CD4-positive, alpha-beta memory T cell (primary cell): ENCODE results near the gene KIAA0232. TPM values are rescaled to one million over a fixed set of nuclear protein-coding genes. Genes with fewer than 3 reads are reported as not detected.
A peak's percentile ranks its signal among the peaks of the same experiment; 100 is the strongest.

Source experiments
- CTCF ChIA-PET: fragments of 350-600 bp; sonication (Branson Sonifier 250); formaldehyde crosslinking; loops from one replicate; lab custom pipeline; 2021; ENCODE audit warnings: inconsistent platforms; ENCODE audit not compliant: partially characterized antibody; lab: Charles Lee
- POLR2A ChIA-PET: fragments of 350-600 bp; sonication (Branson Sonifier 250); formaldehyde crosslinking; loops from one replicate; lab custom pipeline; 2021; ENCODE audit not compliant: partially characterized antibody; lab: Charles Lee
- DNase-seq, 5 donors: peaks; one replicate each; pipeline versions ENCODE4 v3.0.0 to v3.0.0-alpha.2; 2020 to 2022; ENCODE audit warnings: mixed read lengths in 1 of 5
- H3K27ac ChIP-seq: one replicate; pipeline ENCODE4 v1.7.0; 2013; ENCODE audit warnings: low read depth, low read length
- H3K27me3 ChIP-seq: 2 replicates; pipeline ENCODE4 v1.7.0; 2013; ENCODE audit warnings: mild to moderate bottlenecking, low read length, moderate library complexity; ENCODE audit not compliant: insufficient read depth
- H3K36me3 ChIP-seq: 2 replicates; pipeline ENCODE4 v1.7.0; 2013; ENCODE audit warnings: mild to moderate bottlenecking, low read length, moderate library complexity; ENCODE audit not compliant: insufficient read depth
- H3K4me1 ChIP-seq: 2 replicates; pipeline ENCODE4 v1.7.0; 2013; ENCODE audit warnings: mild to moderate bottlenecking, low read length, moderate library complexity; ENCODE audit not compliant: insufficient read depth
- H3K4me3 ChIP-seq, 2 donors: one replicate each; pipeline ENCODE4 v1.7.0; 2013; ENCODE audit warnings: low read length in 2 of 2, mild to moderate bottlenecking in 1 of 2
- H3K9me3 ChIP-seq, 2 donors: one replicate each; pipeline ENCODE4 v1.7.0; 2013; ENCODE audit warnings: low read length in 2 of 2, control low read depth in 1 of 2; ENCODE audit not compliant: control insufficient read depth in 1 of 2
- H3K27ac Mint-ChIP-seq, 7 donors: one replicate each; pipeline ENCODE4 v1.8.0; 2020 to 2021; ENCODE audit warnings: mixed read lengths in 7 of 7, mild to moderate bottlenecking in 6 of 7, inconsistent platforms in 3 of 7, moderate library complexity in 3 of 7
- H3K27me3 Mint-ChIP-seq, 2 donors: one replicate each; pipeline ENCODE4 v1.8.0; 2020 to 2021; ENCODE audit warnings: mixed read lengths in 2 of 2
- H3K36me3 Mint-ChIP-seq, 2 donors: one replicate each; pipeline ENCODE4 v1.8.0; 2020 to 2021; ENCODE audit warnings: mixed read lengths in 2 of 2, inconsistent platforms in 1 of 2, mild to moderate bottlenecking in 1 of 2
- H3K4me1 Mint-ChIP-seq, 4 donors: one replicate each; pipeline ENCODE4 v1.8.0; 2020 to 2021; ENCODE audit warnings: mixed read lengths in 4 of 4, mild to moderate bottlenecking in 1 of 4
- H3K4me3 Mint-ChIP-seq, 8 donors: one replicate each; pipeline ENCODE4 v1.8.0; 2020 to 2021; ENCODE audit warnings: mixed read lengths in 8 of 8, mild to moderate bottlenecking in 7 of 8, moderate library complexity in 6 of 8, inconsistent platforms in 3 of 8
- H3K9me3 Mint-ChIP-seq, 8 donors: one replicate each; pipeline ENCODE4 v1.8.0; 2020 to 2021; ENCODE audit warnings: mixed read lengths in 8 of 8, mild to moderate bottlenecking in 5 of 8, inconsistent platforms in 3 of 8, moderate library complexity in 1 of 8
- intact Hi-C: fragments of 100-400 bp; cut with micrococcal nuclease; formaldehyde crosslinking; loops from one replicate; pipeline ENCODE4 v1.15.1; 2023
- polyA plus RNA-seq, 2 donors: library from polyadenylated mRNA; unstranded; fragments of 300-500 nt; fragmentation: Illumina TruSeq; gene quantifications; one replicate each; pipeline ENCODE4 v1.2.3, GENCODE V29; 2021
- total RNA-seq, 2 experiments: library from RNA; stranded (reverse); gene quantifications; one replicate each; pipeline ENCODE4 v1.2.3, GENCODE V29; 2021

Gene KIAA0232
- total and polyA plus RNA-seq, 4 experiments from 2014 or later: 6.8 to 24.0 (median 16.0) TPM

DNA sequence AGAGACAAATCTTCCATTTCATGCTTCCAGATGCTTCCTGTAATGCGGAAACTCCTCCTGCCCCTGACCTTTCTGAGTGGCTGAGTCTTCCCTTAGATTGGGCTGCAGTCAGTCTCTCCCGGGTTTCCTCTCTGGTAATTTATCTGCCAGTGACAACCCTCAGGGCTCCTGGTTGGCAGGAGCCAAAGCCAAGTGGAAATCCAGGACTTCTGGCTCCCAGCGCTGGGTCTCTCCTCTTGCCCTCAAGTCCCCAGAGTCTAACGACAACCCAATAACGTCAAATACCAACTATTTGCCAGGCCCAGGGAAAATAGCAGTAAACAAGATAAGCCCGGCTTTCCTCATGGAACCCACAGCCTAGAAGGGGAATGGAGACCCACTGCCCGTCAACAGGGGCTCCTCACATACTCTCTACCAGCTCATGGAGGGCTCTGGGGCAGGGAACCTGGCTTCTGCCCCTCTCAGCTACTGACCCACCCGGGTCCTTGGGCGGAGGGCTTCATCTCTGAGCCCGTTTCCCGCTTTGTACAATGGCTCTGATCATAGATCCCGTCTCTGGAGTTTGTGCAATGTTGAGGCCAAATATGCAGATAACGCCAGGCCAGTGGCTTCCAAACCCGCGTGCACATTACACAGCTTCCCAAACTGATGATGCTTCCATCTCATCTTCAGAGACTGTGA lies 126.0 kb downstream of the KIAA0232 start:
- H3K4me1 Mint-ChIP-seq: peaks cover 34 to 64% (median 51%) of the 10 kb centered on the region in 4 donors
- CTCF ChIA-PET: interaction anchor here (0.7 to 4.6 kb wide), 20 partner anchors 8 to 245 kb away, joined by 3 to 89 read pairs (median 4); partner anchors contain the start of genes GRPEL1 and TADA2B
- no peaks in the 10 kb centered on the region for H3K27me3 Mint-ChIP-seq
- Histone ChIP-seq H3K4me3 (peak overlapping the region; percentile 64 to 77), H3K4me1 (peaks cover 63% of the 10 kb centered on the region), H3K27ac (peak overlapping the region; percentile 81), H3K27me3 (no peaks in the 10 kb centered on the region), H3K36me3 (no peaks in the 10 kb centered on the region), H3K9me3 (no peaks in the 10 kb centered on the region)
- H3K27ac Mint-ChIP-seq: peak overlapping the region; percentile 82 to 94 (median 91)
- no peaks in the 10 kb centered on the region for H3K9me3 Mint-ChIP-seq
- H3K36me3 Mint-ChIP-seq: peaks cover 0 to 9% of the 10 kb centered on the region in 2 donors
- intact Hi-C loops: loop anchor here (1.0 to 2.0 kb wide), 7 partner anchors 10 to 268 kb away; partner anchors contain the start of genes GRPEL1, MRFAP1 and TADA2B
- peak overlapping the region; percentile 85 to 93 (median 88) for H3K4me3 Mint-ChIP-seq
- POLR2A ChIA-PET: interaction anchor here (0.6 to 7.3 kb wide), 29 partner anchors 9 to 1232 kb away, joined by 3 to 98 read pairs (median 6); partner anchors contain the start of genes BLOC1S4, GRPEL1, KIAA0232 and MRFAP1
- no peak for DNase-seq

- H3K27me3 Mint-ChIP-seq: no peaks in the 10 kb centered on the region
- intact Hi-C loops: loop anchor here (1.0 to 2.0 kb wide), 7 partner anchors 9 to 269 kb away; partner anchors contain the start of genes GRPEL1, MRFAP1 and TADA2B
- peaks cover 30 to 67% (median 52%) of the 10 kb centered on the region in 4 donors for H3K4me1 Mint-ChIP-seq
Measured at GRCh38 chr4:6909113-6909969, 126.8 kb downstream of the KIAA0232 start, which contains the start of gene TBC1D14. TSS of gene TBC1D14 (plus strand) at chr4:6909826. CDS start at chr4:6923390, 13,564 bp downstream.

DNA sequence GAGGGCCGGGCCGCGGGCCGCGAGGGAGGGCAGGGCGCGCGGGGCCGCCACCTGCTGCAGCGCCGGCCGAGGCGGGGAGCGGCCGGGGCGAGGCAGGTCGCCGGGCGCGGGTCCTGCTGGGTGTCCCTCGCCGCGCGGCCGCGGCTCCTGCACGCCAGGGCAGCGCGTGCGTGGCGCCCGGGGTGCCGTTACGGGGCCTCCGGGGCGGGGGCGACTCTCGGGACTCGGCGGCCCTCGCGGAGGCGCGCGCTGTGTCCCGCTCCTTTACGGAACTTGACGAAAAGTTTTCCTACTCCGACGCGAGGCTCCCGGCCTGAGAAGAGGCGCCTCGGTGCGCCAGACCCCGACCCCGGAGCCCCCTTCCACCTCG lies 127.4 kb downstream of the KIAA0232 start:
- no peaks in the 10 kb centered on the region for H3K27me3 Mint-ChIP-seq
- H3K4me3 Mint-ChIP-seq: peak overlapping the region; percentile 90 to 95 (median 91)
- peaks cover 62% of the 10 kb centered on the region for H3K4me1 ChIP-seq
- H3K36me3 ChIP-seq: no peaks in the 10 kb centered on the region
- peak overlapping the region in 3 of 7 donors; percentile 81 to 96 (median 84) for H3K27ac Mint-ChIP-seq
- H3K9me3 ChIP-seq: no peaks in the 10 kb centered on the region
- no peaks in the 10 kb centered on the region for H3K9me3 Mint-ChIP-seq
- no peak for DNase-seq
- intact Hi-C loops: loop anchor here (1.0 to 2.0 kb wide), 7 partner anchors 8 to 270 kb away; partner anchors contain the start of genes GRPEL1, MRFAP1 and TADA2B
- peak overlapping the region; percentile 69 to 78 for H3K4me3 ChIP-seq
- ChIA-PET CTCF (interaction anchor here (1.4 to 4.6 kb wide), 12 partner anchors 8 to 235 kb away, joined by 3 to 89 read pairs (median 12); partner anchors contain the start of gene GRPEL1), POLR2A (interaction anchor here (0.6 to 7.3 kb wide), 28 partner anchors 9 to 933 kb away, joined by 3 to 98 read pairs (median 7); partner anchors contain the start of genes BLOC1S4, GRPEL1, MRFAP1 and MRFAP1L1)
- peak overlapping the region; percentile 81 for H3K27ac ChIP-seq
- H3K27me3 ChIP-seq: no peaks in the 10 kb centered on the region
- H3K36me3 Mint-ChIP-seq: peaks cover 0 to 9% of the 10 kb centered on the region in 2 donors
- H3K4me1 Mint-ChIP-seq: peaks cover 30 to 67% (median 53%) of the 10 kb centered on the region in 4 donors

More at GRCh38 chr4:6909113-6909969, 126.8 kb downstream of the KIAA0232 start, which contains the start of gene TBC1D14:
- CTCF ChIA-PET: interaction anchor here (0.7 to 4.6 kb wide), 19 partner anchors 9 to 246 kb away, joined by 3 to 89 read pairs (median 4); partner anchors contain the start of gene GRPEL1
- Mint-ChIP-seq H3K27ac (peak within 1 kb of the TSS; percentile 88 to 96 (median 91)), H3K36me3 (peaks cover 0 to 9% of the 10 kb centered on the region in 2 donors), H3K4me3 (peak within 1 kb of the TSS; percentile 90 to 95 (median 91)), H3K9me3 (no peaks in the 10 kb centered on the region)
- Histone ChIP-seq H3K9me3 (no peaks in the 10 kb centered on the region), H3K4me3 (peak within 1 kb of the TSS; percentile 77 to 78), H3K27me3 (no peaks in the 10 kb centered on the region), H3K36me3 (no peaks in the 10 kb centered on the region), H3K27ac (peak within 1 kb of the TSS; percentile 81), H3K4me1 (peaks cover 63% of the 10 kb centered on the region)
- peak; percentile 88 to 92 (median 90) for DNase-seq
- POLR2A ChIA-PET: interaction anchor here (0.6 to 7.3 kb wide), 34 partner anchors 10 to 1232 kb away, joined by 3 to 98 read pairs (median 4); partner anchors contain the start of genes BLOC1S4, GRPEL1, KIAA0232 and MRFAP1

DNA sequence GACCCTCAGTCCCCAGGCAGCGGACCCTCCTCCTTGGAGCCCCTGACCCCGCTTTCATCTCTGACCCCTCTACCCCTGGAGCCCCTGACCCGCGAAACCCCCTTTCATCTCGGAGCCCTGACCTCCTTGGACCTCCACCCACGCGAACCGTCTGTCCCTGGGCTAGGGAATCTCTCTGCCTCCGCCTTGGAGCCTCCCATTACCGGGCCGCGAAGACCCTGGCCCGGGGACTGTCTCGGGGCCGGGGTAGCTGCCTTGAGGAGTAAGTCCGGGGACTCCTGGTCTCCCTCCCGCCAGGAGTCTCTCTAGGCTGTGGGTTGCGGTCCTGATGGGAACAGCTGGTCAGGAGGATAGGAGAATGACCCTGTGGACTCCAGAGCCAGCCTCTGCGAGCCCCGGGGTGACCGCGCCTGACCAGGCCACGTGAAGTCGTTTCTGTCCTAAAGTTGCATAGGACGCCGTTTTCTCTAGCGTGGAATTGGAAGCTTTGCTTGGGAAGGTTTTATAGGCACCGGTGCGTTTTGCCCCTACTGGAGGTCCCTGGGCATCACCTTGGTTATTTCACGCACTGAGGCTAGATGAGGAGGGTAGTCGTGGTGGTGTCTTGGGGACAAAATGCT lies 127.9 kb downstream of the KIAA0232 start:
- Histone ChIP-seq H3K4me1 (peaks cover 67% of the 10 kb centered on the region), H3K27ac (peak overlapping the region; percentile 81), H3K9me3 (no peaks in the 10 kb centered on the region), H3K36me3 (no peaks in the 10 kb centered on the region), H3K27me3 (no peaks in the 10 kb centered on the region), H3K4me3 (peak overlapping the region; percentile 69 to 78)
- intact Hi-C loops: no loop called here
- Mint-ChIP-seq H3K9me3 (no peaks in the 10 kb centered on the region), H3K4me1 (peaks cover 30 to 72% (median 57%) of the 10 kb centered on the region in 4 donors), H3K36me3 (peaks cover 0 to 9% of the 10 kb centered on the region in 2 donors), H3K27ac (peak overlapping the region; percentile 81 to 96 (median 86)), H3K4me3 (peak overlapping the region; percentile 90 to 95 (median 91)), H3K27me3 (no peaks in the 10 kb centered on the region)
- no peak for DNase-seq
- ChIA-PET POLR2A (interaction anchor here (0.9 to 7.3 kb wide), 11 partner anchors 9 to 200 kb away, joined by 3 to 98 read pairs (median 21); partner anchors contain the start of genes GRPEL1, MRFAP1L1 and TADA2B), CTCF (interaction anchor here (1.1 to 4.4 kb wide), 5 partner anchors 17 to 133 kb away, joined by 3 to 17 read pairs (median 11); partner anchors contain the start of gene TADA2B)

GRCh38 chr4:6910960-6911874 lies 128.7 kb downstream of the KIAA0232 start:
- H3K4me1 Mint-ChIP-seq: peaks cover 32 to 80% (median 63%) of the 10 kb centered on the region in 4 donors
- Histone ChIP-seq H3K27me3 (no peaks in the 10 kb centered on the region), H3K36me3 (no peaks in the 10 kb centered on the region), H3K4me1 (peaks cover 74% of the 10 kb centered on the region), H3K27ac (peak overlapping the region; percentile 81), H3K4me3 (peak overlapping the region; percentile 69 to 78), H3K9me3 (no peaks in the 10 kb centered on the region)
- POLR2A ChIA-PET: interaction anchor here (0.9 to 7.3 kb wide), 14 partner anchors 8 to 237 kb away, joined by 3 to 98 read pairs (median 10); partner anchors contain the start of genes GRPEL1, MRFAP1L1 and TADA2B
- DNase-seq: no peak
- CTCF ChIA-PET: interaction anchor here (0.9 to 4.4 kb wide), 8 partner anchors 16 to 157 kb away, joined by 3 to 17 read pairs (median 7); partner anchors contain the start of genes GRPEL1 and TADA2B
- peak overlapping the region; percentile 81 to 96 (median 86) for H3K27ac Mint-ChIP-seq
- no peaks in the 10 kb centered on the region for H3K9me3 Mint-ChIP-seq
- H3K36me3 Mint-ChIP-seq: peaks cover 0 to 9% of the 10 kb centered on the region in 2 donors
- no peaks in the 10 kb centered on the region for H3K27me3 Mint-ChIP-seq
- H3K4me3 Mint-ChIP-seq: peak overlapping the region; percentile 90 to 95 (median 91)
- intact Hi-C loops: no loop called here
